Large intestine (tissue), 3 donors: Measurements from ENCODE around the gene PRKCQ. TPM values are rescaled to one million over a fixed set of nuclear protein-coding genes. Genes with fewer than 3 reads are reported as not detected.
"Not testable (repeated sequence)": the region's sequence is repeated elsewhere in the genome, so short reads cannot be mapped to it uniquely, and the experiment has no call there.

Source experiments
- DNase-seq, 2 donors: peaks; one replicate each; pipeline versions ENCODE4 v3.0.0 to v3.0.0-alpha.2; 2013
- H3K27ac ChIP-seq: one replicate; pipeline ENCODE4 v1.5.1; 2013; ENCODE audit warnings: low read length
- H3K27me3 ChIP-seq: 2 replicates; pipeline ENCODE4 v1.6.1; 2013; ENCODE audit warnings: low read length; ENCODE audit not compliant: control insufficient read depth, insufficient read depth
- H3K36me3 ChIP-seq: 2 replicates; pipeline ENCODE4 v1.6.1; 2013; ENCODE audit warnings: low read length; ENCODE audit not compliant: control insufficient read depth, insufficient read depth
- H3K4me1 ChIP-seq: one replicate; pipeline ENCODE4 v1.6.1; 2013; ENCODE audit warnings: low read length; ENCODE audit not compliant: control insufficient read depth, insufficient read depth
- H3K4me3 ChIP-seq: one replicate; pipeline ENCODE4 v1.5.1; 2013; ENCODE audit warnings: low read length
- H3K9me3 ChIP-seq: one replicate; pipeline ENCODE4 v1.6.1; 2013; ENCODE audit warnings: mild to moderate bottlenecking, low read depth, low read length, moderate library complexity; ENCODE audit not compliant: control insufficient read depth
- WGBS: methylation state at CpG from one replicate; pipeline ENCODE4 v1.1.5; 2013; ENCODE audit warnings: low lambda C conversion rate; ENCODE audit not compliant: insufficient coverage; 5-methylcytosine and 5-hydroxymethylcytosine counted together
- polyA plus RNA-seq: library from polyadenylated mRNA; unstranded; fragments of 120-200 nt; gene quantifications from one replicate; pipeline ENCODE4 v1.2.1, GENCODE V29; 2013

Gene PRKCQ
- polyA plus RNA-seq, 1 donor: 3.7 TPM

- Histone ChIP-seq H3K27me3 (no peaks in the 10 kb centered on the region), H3K9me3 (peaks cover 16% of the 10 kb centered on the region), H3K27ac (no peak overlapping the region), H3K4me3 (no peak overlapping the region), H3K36me3 (no peaks in the 10 kb centered on the region), H3K4me1 (no peaks in the 10 kb centered on the region)
- no peak for DNase-seq
- WGBS: no CpG with 5 or more reads among the region's 4 CpGs
These were observed 191.7 kb downstream of the PRKCQ start for GRCh38 chr10:6388261-6388893.

- H3K27me3 ChIP-seq: no peaks in the 10 kb centered on the region
- H3K9me3 ChIP-seq: peaks cover 16% of the 10 kb centered on the region
- WGBS: no CpG with 5 or more reads among the region's 5 CpGs
- no peak overlapping the region for H3K4me3 ChIP-seq
- DNase-seq: no peak
- H3K27ac ChIP-seq: no peak overlapping the region
- H3K36me3 ChIP-seq: no peaks in the 10 kb centered on the region
- H3K4me1 ChIP-seq: no peaks in the 10 kb centered on the region
These were observed 193.1 kb downstream of the PRKCQ start for GRCh38 chr10:6386960-6387359.

GRCh38 chr10:6386346-6386745 is 193.7 kb downstream of the PRKCQ start:
- Histone ChIP-seq H3K27ac (no peak overlapping the region), H3K4me1 (no peaks in the 10 kb centered on the region)
- DNase-seq: no peak

GRCh38 chr10:6385665-6386064 is 194.4 kb downstream of the PRKCQ start:
- H3K9me3 ChIP-seq: peaks cover 17% of the 10 kb centered on the region
- H3K4me1 ChIP-seq: no peaks in the 10 kb centered on the region
- H3K36me3 ChIP-seq: no peaks in the 10 kb centered on the region
- H3K27me3 ChIP-seq: no peaks in the 10 kb centered on the region
- DNase-seq: no peak
- H3K4me3 ChIP-seq: no peak overlapping the region
- no peak overlapping the region for H3K27ac ChIP-seq
- WGBS: no CpG with 5 or more reads among the region's 3 CpGs

More at GRCh38 chr10:6386346-6386745, 193.7 kb downstream of the PRKCQ start:
- 82% methylated on average over 2 of the region's 6 CpGs for WGBS
- H3K9me3 ChIP-seq: peaks cover 16% of the 10 kb centered on the region
- no peak overlapping the region for H3K4me3 ChIP-seq
- H3K27me3 ChIP-seq: no peaks in the 10 kb centered on the region
- H3K36me3 ChIP-seq: no peaks in the 10 kb centered on the region

GRCh38 chr10:6384847-6385246 is 195.2 kb downstream of the PRKCQ start:
- no peaks in the 10 kb centered on the region for H3K4me1 ChIP-seq
- H3K27me3 ChIP-seq: no peaks in the 10 kb centered on the region
- no peaks in the 10 kb centered on the region for H3K36me3 ChIP-seq
- DNase-seq: no peak
- H3K27ac ChIP-seq: no peak overlapping the region
- H3K4me3 ChIP-seq: no peak overlapping the region
- H3K9me3 ChIP-seq: peaks cover 14% of the 10 kb centered on the region
- no CpG with 5 or more reads among the region's 3 CpGs for WGBS

- no peak overlapping the region for H3K27ac ChIP-seq
- H3K4me3 ChIP-seq: no peak overlapping the region
- H3K4me1 ChIP-seq: no peaks in the 10 kb centered on the region
- no CpG with 5 or more reads among the region's 7 CpGs for WGBS
- no peak for DNase-seq
- H3K27me3 ChIP-seq: no peaks in the 10 kb centered on the region
- H3K36me3 ChIP-seq: no peaks in the 10 kb centered on the region
- peaks cover 9% of the 10 kb centered on the region for H3K9me3 ChIP-seq
These were observed 196.0 kb downstream of the PRKCQ start for GRCh38 chr10:6384031-6384430.

GRCh38 chr10:6383096-6383812 is 196.8 kb downstream of the PRKCQ start:
- Histone ChIP-seq H3K27me3 (no peaks in the 10 kb centered on the region), H3K4me1 (no peaks in the 10 kb centered on the region), H3K4me3 (no peak overlapping the region), H3K36me3 (no peaks in the 10 kb centered on the region), H3K27ac (no peak overlapping the region), H3K9me3 (peaks cover 5% of the 10 kb centered on the region)
- WGBS: no CpG with 5 or more reads among the region's 8 CpGs
- no peak for DNase-seq

- H3K4me1 ChIP-seq: no peaks in the 10 kb centered on the region
- H3K36me3 ChIP-seq: no peaks in the 10 kb centered on the region
- H3K27me3 ChIP-seq: no peaks in the 10 kb centered on the region
- WGBS: 100% methylated on average over 2 of the region's 7 CpGs
- H3K9me3 ChIP-seq: peaks cover 5% of the 10 kb centered on the region
- DNase-seq: no peak
- no peak overlapping the region for H3K4me3 ChIP-seq
- H3K27ac ChIP-seq: no peak overlapping the region
These were observed 198.0 kb downstream of the PRKCQ start for GRCh38 chr10:6382081-6382480.

- H3K9me3 ChIP-seq, H3K36me3 ChIP-seq, H3K27ac ChIP-seq, DNase-seq, H3K4me3 ChIP-seq, H3K4me1 ChIP-seq, H3K27me3 ChIP-seq: not testable (repeated sequence)
- WGBS: no CpG with 5 or more reads among the region's 5 CpGs
These were observed 199.6 kb downstream of the PRKCQ start for GRCh38 chr10:6380478-6380877.

- Histone ChIP-seq H3K27me3 (no peaks in the 10 kb centered on the region), H3K9me3 (peaks cover 5% of the 10 kb centered on the region), H3K27ac (no peak overlapping the region), H3K4me3 (no peak overlapping the region), H3K4me1 (no peaks in the 10 kb centered on the region), H3K36me3 (no peaks in the 10 kb centered on the region)
- no CpG with 5 or more reads among the region's 1 CpG for WGBS
- no peak for DNase-seq
These were observed 200.9 kb downstream of the PRKCQ start for GRCh38 chr10:6379015-6379776.
